Breast epithelium (tissue), 3 donors: ENCODE measurements around the gene MTA1.

ENCODE experiments used
- CTCF ChIP-seq, 3 donors: fragments of 450-650 bp; IDR thresholded peaks; one replicate each; pipeline ENCODE4 v1.5.1; 2016 to 2017; ENCODE audit warnings: antibody characterized with exemption in 3 of 3, mild to moderate bottlenecking in 3 of 3, moderate library complexity in 3 of 3
- POLR2A ChIP-seq: fragments of 450-650 bp; IDR thresholded peaks from one replicate; pipeline ENCODE4 v1.6.1; 2016; ENCODE audit warnings: antibody characterized with exemption, mild to moderate bottlenecking, moderate library complexity

- TF ChIP-seq POLR2A: no peak
- peak; percentile 45 to 98 (median 62) for TF ChIP-seq CTCF (IDR thresholded peaks at IDR 0.05)
Measured at GRCh38 chr14:105490572-105491365, 71.1 kb downstream of the MTA1 start, which contains the start of gene TEDC1.
